ENCODE measurements around the gene DHRS4L2. TPM values are rescaled to one million over a fixed set of nuclear protein-coding genes. Genes with fewer than 3 reads are reported as not detected.

The DHRS4L2 gene
- total RNA-seq (2022; extraction: Qiagen RNA extraction; ENCODE audit: low read depth): 23.7 to 33.4 TPM (median 29.9 TPM) in 5 replicates

DNA sequence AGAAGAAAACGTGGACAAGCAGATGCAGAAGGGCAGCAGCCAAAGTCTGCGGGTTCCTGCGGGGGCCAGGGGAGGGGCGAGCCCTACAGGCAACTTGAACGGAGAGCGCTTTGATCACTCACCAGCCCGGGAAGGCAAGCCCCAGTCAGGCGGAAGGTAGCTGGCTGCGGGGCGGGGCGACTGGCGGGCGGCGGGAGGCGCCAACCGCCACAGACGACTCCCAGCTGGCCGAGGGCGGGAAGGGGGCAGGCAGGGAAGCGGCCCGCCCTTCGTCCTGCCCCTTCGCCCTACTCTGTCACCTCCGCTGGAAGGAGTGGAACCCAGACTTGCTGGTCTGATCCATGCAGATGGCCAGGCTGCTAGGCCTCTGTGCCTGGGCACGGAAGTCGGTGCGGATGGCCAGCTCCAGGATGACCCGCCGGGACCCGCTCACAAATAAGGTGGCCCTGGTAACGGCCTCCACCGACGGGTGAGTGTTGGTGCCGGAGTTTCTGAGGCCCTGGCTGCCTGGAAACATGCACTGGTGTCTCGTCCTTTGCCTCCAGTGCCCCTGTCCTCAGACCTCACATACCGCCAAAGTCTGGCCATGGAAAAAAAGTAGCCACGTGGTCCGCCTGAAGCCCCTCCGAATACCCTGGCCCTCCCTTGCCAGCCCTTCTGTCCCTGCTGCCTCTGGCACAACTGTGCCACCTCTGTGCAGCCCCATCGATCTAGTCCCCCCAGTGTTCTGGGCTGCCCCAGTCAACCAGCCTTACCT is at the start of gene DHRS4L2:
TSS of gene DHRS4L2 (plus strand) at position 323 of the 757 bp plus-strand sequence. CDS start at position 342, 19 bp downstream.

DNA sequence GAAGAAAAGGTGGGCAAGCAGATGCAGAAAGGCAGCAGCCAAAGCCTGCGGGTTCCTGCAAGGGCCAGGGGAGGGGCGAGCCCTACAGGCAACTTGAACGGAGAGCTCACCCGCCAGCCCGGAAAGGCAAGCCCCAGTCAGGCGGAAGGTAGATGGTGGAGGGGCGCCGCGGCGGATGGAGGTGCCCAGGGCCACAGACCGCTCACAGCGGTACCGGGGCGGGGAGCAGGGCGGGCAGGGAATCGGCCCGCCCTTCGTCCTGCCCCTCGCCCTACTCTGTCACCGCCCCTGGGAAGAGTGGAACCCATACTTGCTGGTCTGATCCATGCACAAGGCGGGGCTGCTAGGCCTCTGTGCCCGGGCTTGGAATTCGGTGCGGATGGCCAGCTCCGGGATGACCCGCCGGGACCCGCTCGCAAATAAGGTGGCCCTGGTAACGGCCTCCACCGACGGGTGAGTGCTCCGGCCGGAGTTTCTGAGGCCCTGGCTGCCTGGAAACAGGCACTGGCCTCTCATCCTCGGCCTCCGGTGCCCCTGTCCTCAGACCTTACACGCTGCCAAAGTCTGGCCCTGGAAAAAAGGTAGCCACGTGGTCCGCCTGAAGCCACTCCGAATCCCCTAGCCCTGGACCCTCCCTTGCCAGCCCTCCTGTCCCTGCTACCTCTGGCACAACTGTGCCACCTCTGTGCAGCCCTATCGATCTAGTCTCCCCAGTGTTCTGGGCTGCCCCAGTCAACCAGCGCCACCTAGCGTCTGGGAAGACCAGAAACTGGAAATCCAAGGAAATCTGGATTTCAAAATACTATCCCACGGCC is 35.1 kb upstream of the DHRS4L2 start, which contains the start of gene DHRS4:
TSS of gene DHRS4 (plus strand) at position 307 of the 815 bp plus-strand sequence. CDS start at position 326, 19 bp downstream.

DNA sequence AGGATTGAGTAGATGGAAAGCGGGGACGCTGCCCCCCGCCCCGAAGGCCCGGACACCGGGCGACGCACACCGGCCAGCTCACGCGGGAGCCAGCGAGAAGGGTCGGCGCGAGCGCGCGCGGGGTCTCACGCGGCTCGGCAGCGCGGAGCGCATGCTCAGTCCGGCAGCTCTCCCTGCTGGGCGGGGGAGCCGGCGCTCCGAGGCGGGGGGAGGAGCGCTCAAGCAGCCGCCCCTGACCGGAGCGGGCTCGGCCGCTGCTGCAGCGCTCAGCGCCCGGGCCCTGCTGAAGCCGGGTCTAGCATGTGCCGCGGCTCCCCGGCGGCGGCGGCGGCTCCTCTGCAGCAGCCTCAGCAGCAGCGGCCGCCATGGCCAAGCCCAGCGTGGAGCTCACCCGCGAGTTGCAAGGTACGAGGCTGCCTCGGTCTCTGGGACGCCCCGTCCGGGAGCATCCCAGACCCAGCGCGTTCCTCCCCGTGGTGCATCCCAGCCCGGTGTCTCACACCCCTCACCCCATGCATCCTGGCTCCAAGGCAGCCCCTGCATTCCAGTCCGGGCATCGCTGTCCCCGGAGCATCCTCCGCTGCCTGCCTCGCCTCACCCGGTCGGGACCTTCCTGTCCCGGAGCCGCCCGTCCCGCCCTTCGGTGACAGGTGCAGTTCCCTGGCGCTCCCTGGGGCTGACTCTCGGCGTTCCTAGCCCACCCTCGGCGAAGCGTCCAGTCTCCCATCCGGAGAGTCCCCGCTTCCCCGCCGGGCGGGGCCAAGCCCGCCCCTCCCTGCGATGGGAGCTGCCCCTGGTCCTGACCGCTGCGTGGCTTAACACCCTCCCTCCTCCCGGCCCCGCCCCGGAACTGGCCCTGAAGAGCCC is 63.3 kb downstream of the DHRS4L2 start, which contains the start of gene CARMIL3:
TSS of gene CARMIL3 (plus strand) at position 221 of the 867 bp plus-strand sequence. CDS start at position 366, 145 bp downstream.

Other genes starting within 250 kb of the DHRS4L2 start
- 39.3 to 49.4 TPM (median 46.9 TPM) in 5 replicates for gene DHRS4, start 35.2 kb upstream of the DHRS4L2 start, total RNA-seq (2022; extraction: Qiagen RNA extraction; ENCODE audit: low read depth)
- 0.24 to 0.59 TPM (median 0.47 TPM) in 5 replicates for gene CARMIL3, start 63.1 kb downstream of the DHRS4L2 start, total RNA-seq (2022; extraction: Qiagen RNA extraction; ENCODE audit: low read depth)
- gene CPNE6, start 82.6 kb downstream of the DHRS4L2 start, total RNA-seq (2022; extraction: Qiagen RNA extraction; ENCODE audit: low read depth): not detected in 5 replicates
- 17.9 to 21.1 TPM (median 19.7 TPM) in 5 replicates for gene PCK2, start 105.4 kb downstream of the DHRS4L2 start, total RNA-seq (2022; extraction: Qiagen RNA extraction; ENCODE audit: low read depth)
- gene DCAF11, start 125.8 kb downstream of the DHRS4L2 start, total RNA-seq (2022; extraction: Qiagen RNA extraction; ENCODE audit: low read depth): 21.0 to 25.3 TPM (median 21.5 TPM) in 5 replicates
- gene NRL, start 126.0 kb downstream of the DHRS4L2 start, total RNA-seq (2022; extraction: Qiagen RNA extraction; ENCODE audit: low read depth): 0.58 to 1.0 TPM (median 0.99 TPM) in 5 replicates
- 0.15 to 0.28 TPM (median 0.24 TPM) in 3 of 5 replicates, not detected in the others for gene FITM1, start 141.7 kb downstream of the DHRS4L2 start, total RNA-seq (2022; extraction: Qiagen RNA extraction; ENCODE audit: low read depth)
- 163 to 182 TPM (median 171 TPM) in 5 replicates for gene PSME1, start 147.3 kb downstream of the DHRS4L2 start, total RNA-seq (2022; extraction: Qiagen RNA extraction; ENCODE audit: low read depth)
- 50.9 to 61.8 TPM (median 56.9 TPM) in 5 replicates for gene EMC9, start 152.7 kb downstream of the DHRS4L2 start, total RNA-seq (2022; extraction: Qiagen RNA extraction; ENCODE audit: low read depth)
- gene PSME2, start 157.7 kb downstream of the DHRS4L2 start, total RNA-seq (2022; extraction: Qiagen RNA extraction; ENCODE audit: low read depth): 164 to 198 TPM (median 177 TPM) in 5 replicates
- 25.6 to 33.1 TPM (median 29.9 TPM) in 5 replicates for gene RNF31, start 158.6 kb downstream of the DHRS4L2 start, total RNA-seq (2022; extraction: Qiagen RNA extraction; ENCODE audit: low read depth)
- 14.6 to 21.4 TPM (median 16.7 TPM) in 5 replicates for gene IRF9, start 172.3 kb downstream of the DHRS4L2 start, total RNA-seq (2022; extraction: Qiagen RNA extraction; ENCODE audit: low read depth)
- 3.4 to 6.4 TPM (median 4.3 TPM) in 5 replicates for gene REC8, start 183.2 kb downstream of the DHRS4L2 start, total RNA-seq (2022; extraction: Qiagen RNA extraction; ENCODE audit: low read depth)
- 79.6 to 102 TPM (median 88.2 TPM) in 5 replicates for gene IPO4, start 199.9 kb downstream of the DHRS4L2 start, total RNA-seq (2022; extraction: Qiagen RNA extraction; ENCODE audit: low read depth)
- gene TM9SF1, start 206.5 kb downstream of the DHRS4L2 start, total RNA-seq (2022; extraction: Qiagen RNA extraction; ENCODE audit: low read depth): 65.1 to 72.9 TPM (median 67.8 TPM) in 5 replicates
- gene TSSK4, start 216.8 kb downstream of the DHRS4L2 start, total RNA-seq (2022; extraction: Qiagen RNA extraction; ENCODE audit: low read depth): 0.07 TPM in 1 of 5 replicates, not detected in the others
- 79.6 to 96.4 TPM (median 82.0 TPM) in 5 replicates for gene CHMP4A, start 224.6 kb downstream of the DHRS4L2 start, total RNA-seq (2022; extraction: Qiagen RNA extraction; ENCODE audit: low read depth)
- 27.9 to 35.3 TPM (median 29.6 TPM) in 5 replicates for gene MDP1, start 227.1 kb downstream of the DHRS4L2 start, total RNA-seq (2022; extraction: Qiagen RNA extraction; ENCODE audit: low read depth)
- 427 to 475 TPM (median 451 TPM) in 5 replicates for gene NEDD8, start 243.4 kb downstream of the DHRS4L2 start, total RNA-seq (2022; extraction: Qiagen RNA extraction; ENCODE audit: low read depth)
- gene GMPR2, start 244.0 kb downstream of the DHRS4L2 start, total RNA-seq (2022; extraction: Qiagen RNA extraction; ENCODE audit: low read depth): 52.4 to 64.1 TPM (median 56.5 TPM) in 5 replicates

All from A549 treated with DMSO at 1 μM for 4 hours (cell line).